ENCODE data around the gene RADX. TPM values are rescaled to one million over a fixed set of nuclear protein-coding genes. Genes with fewer than 3 reads are reported as not detected.

RADX gene
- total RNA-seq, 1 donor from 2014 or later: 0.87 TPM

Small RNA genes within 50 kb of the gene (microRNA-seq; reads per million reads assigned to microRNA genes)
- not detected for gene MIR548AN

Other genes starting within 250 kb of the RADX start
- gene RNF128, start 114.7 kb downstream of the RADX start, total RNA-seq: 0.22 TPM
- gene TBC1D8B, start 190.7 kb downstream of the RADX start, total RNA-seq: 2.5 TPM